Liver (tissue), 3 donors: ENCODE results near the gene ALPK3.

Source experiments
- CTCF ChIP-seq: fragments of 150-350 bp; IDR thresholded peaks from 2 replicates; pipeline ENCODE4 v1.5.1; 2017; ENCODE audit warnings: improper control_type of control experiment, low read depth, low read length; ENCODE audit not compliant: missing input control
- GABPA ChIP-seq, 2 donors: IDR thresholded peaks in 1 of 2; conservative IDR thresholded peaks in 1 of 2; 2 replicates each; pipeline ENCODE4 v1.6.1; 2016; ENCODE audit warnings: antibody characterized with exemption in 2 of 2, mild to moderate bottlenecking in 1 of 2, moderate library complexity in 1 of 2
- TF ChIP-seq, protein P1 (sequence below): IDR thresholded peaks from 2 replicates; pipeline ENCODE4 v1.6.1; 2016; ENCODE audit warnings: antibody characterized with exemption, mild to moderate bottlenecking
- donor health status: healthy.
- donor health status: healthy.

DNA sequence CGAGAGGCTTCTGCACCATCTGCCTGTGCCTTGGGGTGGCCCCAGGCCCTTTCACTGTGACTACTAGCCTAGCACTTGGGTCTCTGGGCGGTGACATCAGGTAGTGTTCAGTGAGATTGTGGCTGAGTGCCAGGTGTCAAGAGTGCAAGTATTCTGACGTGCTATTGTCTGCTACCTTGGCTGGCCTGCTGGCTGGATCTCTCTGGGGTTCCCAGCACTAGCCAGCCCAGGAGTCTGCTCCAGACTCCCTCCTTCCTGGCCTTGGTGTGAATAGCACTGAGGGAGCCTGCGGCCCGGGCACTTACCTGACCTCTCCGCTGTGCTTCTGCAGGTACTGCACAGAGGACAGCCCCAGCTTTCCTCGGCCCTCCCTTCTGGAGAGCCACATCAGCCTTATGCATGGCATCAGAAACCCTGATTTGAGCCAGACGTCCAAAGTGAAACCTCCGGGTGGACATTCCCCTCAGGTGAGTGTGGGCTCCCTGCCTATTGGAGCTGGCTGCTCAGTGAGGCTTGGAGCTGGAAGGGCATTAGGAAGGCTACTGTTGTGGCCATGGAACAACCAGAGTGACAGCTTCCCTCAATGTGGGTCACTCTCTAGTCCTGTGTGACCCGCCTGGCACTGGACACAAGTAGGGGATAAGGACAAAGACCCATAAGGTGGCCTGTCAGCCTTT, 17.5 kb upstream of the ALPK3 start:
- no peak for TF ChIP-seq CTCF
- TF ChIP-seq, protein P1, sequence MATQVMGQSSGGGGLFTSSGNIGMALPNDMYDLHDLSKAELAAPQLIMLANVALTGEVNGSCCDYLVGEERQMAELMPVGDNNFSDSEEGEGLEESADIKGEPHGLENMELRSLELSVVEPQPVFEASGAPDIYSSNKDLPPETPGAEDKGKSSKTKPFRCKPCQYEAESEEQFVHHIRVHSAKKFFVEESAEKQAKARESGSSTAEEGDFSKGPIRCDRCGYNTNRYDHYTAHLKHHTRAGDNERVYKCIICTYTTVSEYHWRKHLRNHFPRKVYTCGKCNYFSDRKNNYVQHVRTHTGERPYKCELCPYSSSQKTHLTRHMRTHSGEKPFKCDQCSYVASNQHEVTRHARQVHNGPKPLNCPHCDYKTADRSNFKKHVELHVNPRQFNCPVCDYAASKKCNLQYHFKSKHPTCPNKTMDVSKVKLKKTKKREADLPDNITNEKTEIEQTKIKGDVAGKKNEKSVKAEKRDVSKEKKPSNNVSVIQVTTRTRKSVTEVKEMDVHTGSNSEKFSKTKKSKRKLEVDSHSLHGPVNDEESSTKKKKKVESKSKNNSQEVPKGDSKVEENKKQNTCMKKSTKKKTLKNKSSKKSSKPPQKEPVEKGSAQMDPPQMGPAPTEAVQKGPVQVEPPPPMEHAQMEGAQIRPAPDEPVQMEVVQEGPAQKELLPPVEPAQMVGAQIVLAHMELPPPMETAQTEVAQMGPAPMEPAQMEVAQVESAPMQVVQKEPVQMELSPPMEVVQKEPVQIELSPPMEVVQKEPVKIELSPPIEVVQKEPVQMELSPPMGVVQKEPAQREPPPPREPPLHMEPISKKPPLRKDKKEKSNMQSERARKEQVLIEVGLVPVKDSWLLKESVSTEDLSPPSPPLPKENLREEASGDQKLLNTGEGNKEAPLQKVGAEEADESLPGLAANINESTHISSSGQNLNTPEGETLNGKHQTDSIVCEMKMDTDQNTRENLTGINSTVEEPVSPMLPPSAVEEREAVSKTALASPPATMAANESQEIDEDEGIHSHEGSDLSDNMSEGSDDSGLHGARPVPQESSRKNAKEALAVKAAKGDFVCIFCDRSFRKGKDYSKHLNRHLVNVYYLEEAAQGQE, result no peak
- TF ChIP-seq GABPA (IDR thresholded peaks at IDR 0.05 in 1 of 2, conservative IDR thresholded peaks at IDR 0.05 in 1 of 2), result no peak
